Cardiac muscle cell (in vitro differentiated cells and primary cell): ENCODE data around the gene SLX4IP. TPM values are rescaled to one million over a fixed set of nuclear protein-coding genes. Genes with fewer than 3 reads are reported as not detected.

Experiments used
- DNase-seq, 2 donors: peaks; one replicate each; pipeline versions ENCODE4 v3.0.0 to v3.0.0-alpha.2; 2010 to 2017; ENCODE audit warnings: low read depth in 1 of 2, low spot score in 1 of 2
- H3K27ac ChIP-seq: fragments of 200-600 bp; sonication (generic); 2 replicates; pipeline ENCODE4 v1.5.1; 2016
- H3K27me3 ChIP-seq: fragments of 200-600 bp; sonication (generic); 2 replicates; pipeline ENCODE4 v1.6.0; 2016; ENCODE audit warnings: control low read depth
- H3K36me3 ChIP-seq: fragments of 200-600 bp; sonication (generic); 2 replicates; pipeline ENCODE4 v1.5.1; 2016; ENCODE audit warnings: control low read depth
- H3K4me1 ChIP-seq: fragments of 200-600 bp; sonication (generic); 2 replicates; pipeline ENCODE4 v1.8.1; 2017; ENCODE audit warnings: low read depth, mild to moderate bottlenecking, mixed run types
- H3K4me3 ChIP-seq: fragments of 200-600 bp; sonication (generic); 2 replicates; pipeline ENCODE4 v1.5.1; 2016; ENCODE audit warnings: mild to moderate bottlenecking
- H3K9me3 ChIP-seq: fragments of 200-600 bp; sonication (generic); 2 replicates; pipeline ENCODE4 v1.5.1; 2017; ENCODE audit warnings: low read depth, mild to moderate bottlenecking, control low read depth
- polyA plus RNA-seq: library from polyadenylated mRNA; unstranded; fragments of >200 nt; fragmentation: Nextera tagmentation; extraction: Ambion mirVana; gene quantifications from 2 replicates; pipeline ENCODE4 v1.2.1, GENCODE V29; 2016
- total RNA-seq: library from RNA; depleted of rRNA; stranded (reverse); fragments of >200 nt; gene quantifications from 2 replicates; pipeline ENCODE4 v1.2.3, GENCODE V29; 2016
- TF ChIP-seq, protein P1 (sequence below): IDR thresholded peaks from 2 replicates; pipeline ENCODE4 v1.5.1; 2012; ENCODE audit warnings: low read depth, mild to moderate bottlenecking, low read length

Gene SLX4IP
- total and polyA plus RNA-seq, 2 experiments from 2014 or later = 2.5 to 4.1 TPM

DNA sequence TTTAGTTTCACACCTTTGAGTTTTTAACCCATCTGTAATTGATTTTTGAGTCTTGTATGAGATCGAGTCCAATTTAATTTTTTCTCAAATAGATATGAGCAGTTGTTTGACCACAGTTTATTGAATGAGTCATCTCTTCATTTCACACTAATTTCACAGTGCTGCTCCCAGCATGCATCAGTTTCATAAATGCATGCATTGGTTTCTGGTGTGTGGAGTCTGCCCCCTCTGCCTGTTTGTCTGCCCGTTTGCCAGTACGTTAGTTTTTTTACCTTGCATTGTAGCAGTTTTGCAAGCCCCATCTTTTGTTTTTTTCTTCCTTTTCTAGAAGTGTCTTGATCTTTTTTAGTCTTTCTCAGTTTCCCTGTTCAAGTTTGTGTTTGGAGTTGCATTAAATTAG, 11.9 kb downstream of the SLX4IP start:
- no peak overlapping the region for H3K27ac ChIP-seq

DNA sequence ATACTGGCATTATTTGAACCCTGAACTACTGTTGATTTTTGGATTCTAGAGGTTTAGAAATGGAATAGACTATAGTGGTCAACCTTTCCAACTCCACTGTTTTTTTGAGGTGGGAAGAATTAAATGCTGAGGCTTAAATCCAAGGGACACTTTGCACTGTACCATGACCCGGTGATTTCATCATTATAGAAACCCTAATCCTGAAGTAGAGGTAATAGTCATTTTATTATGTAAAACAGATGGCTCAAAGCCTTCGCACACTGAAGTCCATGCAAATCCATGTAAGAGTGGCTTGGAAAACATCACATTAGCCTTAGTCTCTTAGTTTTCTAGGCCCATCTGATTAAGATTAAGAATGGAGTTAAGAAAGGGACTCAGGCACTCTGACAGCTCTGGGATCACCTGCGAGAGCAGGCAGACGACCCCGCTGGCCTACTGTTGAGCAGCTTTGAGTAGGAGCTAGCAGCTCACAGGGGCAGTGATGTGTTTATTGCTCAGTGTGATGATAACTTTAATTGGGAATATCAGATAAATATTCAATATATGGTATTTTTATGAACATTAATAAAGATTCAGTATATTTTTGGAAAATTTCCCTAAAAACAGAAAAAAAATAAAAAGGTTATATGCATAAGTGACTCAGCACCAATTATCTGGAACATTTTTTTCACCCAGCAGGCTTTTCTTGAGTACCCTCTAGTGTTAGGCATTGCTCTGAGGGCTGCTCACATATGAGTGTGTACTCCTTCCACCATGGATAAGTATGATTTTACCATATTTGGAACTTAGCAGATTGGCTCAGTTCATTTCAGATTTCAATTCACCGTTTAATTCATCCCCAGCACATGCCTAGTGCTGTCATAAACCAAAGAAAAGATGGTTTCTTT, 13.4 kb downstream of the SLX4IP start:
- H3K4me1 ChIP-seq = no peaks in the 10 kb centered on the region
- no peak overlapping the region for H3K27ac ChIP-seq
- H3K27me3 ChIP-seq = no peaks in the 10 kb centered on the region
- TF ChIP-seq, protein P1, sequence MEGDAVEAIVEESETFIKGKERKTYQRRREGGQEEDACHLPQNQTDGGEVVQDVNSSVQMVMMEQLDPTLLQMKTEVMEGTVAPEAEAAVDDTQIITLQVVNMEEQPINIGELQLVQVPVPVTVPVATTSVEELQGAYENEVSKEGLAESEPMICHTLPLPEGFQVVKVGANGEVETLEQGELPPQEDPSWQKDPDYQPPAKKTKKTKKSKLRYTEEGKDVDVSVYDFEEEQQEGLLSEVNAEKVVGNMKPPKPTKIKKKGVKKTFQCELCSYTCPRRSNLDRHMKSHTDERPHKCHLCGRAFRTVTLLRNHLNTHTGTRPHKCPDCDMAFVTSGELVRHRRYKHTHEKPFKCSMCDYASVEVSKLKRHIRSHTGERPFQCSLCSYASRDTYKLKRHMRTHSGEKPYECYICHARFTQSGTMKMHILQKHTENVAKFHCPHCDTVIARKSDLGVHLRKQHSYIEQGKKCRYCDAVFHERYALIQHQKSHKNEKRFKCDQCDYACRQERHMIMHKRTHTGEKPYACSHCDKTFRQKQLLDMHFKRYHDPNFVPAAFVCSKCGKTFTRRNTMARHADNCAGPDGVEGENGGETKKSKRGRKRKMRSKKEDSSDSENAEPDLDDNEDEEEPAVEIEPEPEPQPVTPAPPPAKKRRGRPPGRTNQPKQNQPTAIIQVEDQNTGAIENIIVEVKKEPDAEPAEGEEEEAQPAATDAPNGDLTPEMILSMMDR = no peak
- H3K9me3 ChIP-seq = no peaks in the 10 kb centered on the region
- H3K4me3 ChIP-seq = no peak overlapping the region
- peak in 1 of 2 donors; percentile 37 for DNase-seq
- H3K36me3 ChIP-seq = no peaks in the 10 kb centered on the region

More for the DNA sequence above, 11.9 kb downstream of the SLX4IP start:
- H3K27me3 ChIP-seq = no peaks in the 10 kb centered on the region
- H3K4me1 ChIP-seq = no peaks in the 10 kb centered on the region
- peak in 1 of 2 donors; percentile 77 for DNase-seq
- H3K36me3 ChIP-seq = no peaks in the 10 kb centered on the region
- no peak overlapping the region for H3K4me3 ChIP-seq
- TF ChIP-seq, protein P1 = peak; percentile 22
- no peaks in the 10 kb centered on the region for H3K9me3 ChIP-seq

DNA sequence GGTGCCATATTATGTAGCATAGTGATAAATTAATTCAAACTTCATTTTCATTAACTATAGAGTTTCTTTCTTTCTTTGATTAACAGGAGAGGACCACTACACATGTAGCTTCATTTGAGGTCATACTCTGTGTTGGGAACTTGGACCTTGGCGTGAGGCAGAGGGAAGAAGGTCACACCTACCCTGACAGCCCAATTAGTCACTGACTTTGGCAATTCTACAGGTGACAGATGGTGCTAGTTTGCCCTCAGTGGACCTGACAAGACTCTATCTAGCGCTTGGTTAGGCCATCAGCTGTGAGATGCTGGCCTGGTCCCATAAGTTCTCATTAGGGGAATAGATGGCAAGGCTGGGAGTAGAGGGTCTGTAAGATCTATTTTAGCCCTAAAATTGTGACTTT, 14.2 kb downstream of the SLX4IP start:
- TF ChIP-seq, protein P1 = no peak
- Histone ChIP-seq H3K4me3 (no peak overlapping the region), H3K27me3 (no peaks in the 10 kb centered on the region), H3K36me3 (no peaks in the 10 kb centered on the region), H3K4me1 (no peaks in the 10 kb centered on the region), H3K27ac (no peak overlapping the region), H3K9me3 (no peaks in the 10 kb centered on the region)
- DNase-seq = no peak

DNA sequence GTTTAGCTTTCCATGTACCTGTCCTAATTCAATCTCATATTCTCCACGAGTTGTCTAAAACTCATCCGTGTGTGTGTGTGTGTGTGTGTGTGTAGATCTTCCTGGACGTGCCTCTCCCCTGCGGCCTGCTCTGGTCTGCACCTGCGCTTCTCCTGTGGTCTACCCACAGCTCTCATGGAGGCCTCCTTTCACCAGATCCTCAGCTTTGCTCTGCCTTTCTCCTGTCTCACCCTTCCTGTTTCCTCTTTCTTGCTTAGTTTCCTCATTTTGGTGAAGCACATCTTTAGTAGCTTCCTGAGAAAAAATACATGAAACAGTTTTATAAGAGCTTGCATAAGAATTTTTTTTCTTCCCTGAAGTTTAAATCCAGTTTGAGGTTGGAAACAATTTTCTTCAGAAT, 18.1 kb downstream of the SLX4IP start:
- Histone ChIP-seq H3K27ac (no peak overlapping the region), H3K27me3 (no peaks in the 10 kb centered on the region), H3K36me3 (no peaks in the 10 kb centered on the region), H3K4me3 (no peak overlapping the region), H3K9me3 (no peaks in the 10 kb centered on the region), H3K4me1 (no peaks in the 10 kb centered on the region)
- TF ChIP-seq, protein P1 = no peak
- DNase-seq = no peak

DNA sequence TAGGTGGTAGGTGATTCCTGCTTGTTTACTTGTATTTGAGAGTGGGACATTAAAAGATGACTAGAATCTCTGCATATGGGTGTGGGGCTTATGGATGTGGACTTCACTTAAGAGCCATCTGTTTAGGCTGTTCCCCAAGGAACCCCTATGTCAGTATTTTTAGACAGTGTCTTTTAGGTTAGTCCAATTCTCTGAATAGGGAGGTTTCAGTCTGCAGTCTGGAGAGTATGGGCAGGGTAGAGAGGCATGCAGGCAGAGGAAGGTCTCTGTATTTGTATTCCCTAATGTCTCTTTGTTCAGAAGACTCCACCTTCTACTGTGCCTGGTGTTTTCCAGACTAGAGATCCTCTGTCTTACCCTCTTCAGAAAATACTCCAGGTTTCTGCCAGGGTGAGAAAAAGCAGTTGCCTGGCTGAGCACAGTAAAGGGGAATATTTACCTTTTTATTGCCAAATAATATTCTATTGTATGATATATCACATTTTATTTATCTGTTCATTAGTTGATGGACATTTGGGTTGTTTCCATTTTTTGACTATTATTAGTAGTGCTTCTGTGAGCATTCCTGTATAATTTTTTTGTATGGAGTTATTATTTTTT, 19.1 kb downstream of the SLX4IP start:
- TF ChIP-seq, protein P1 = no peak
- DNase-seq = no peak

More for the DNA sequence above, 19.1 kb downstream of the SLX4IP start:
- H3K4me1 ChIP-seq = no peaks in the 10 kb centered on the region
- no peak overlapping the region for H3K4me3 ChIP-seq
- no peaks in the 10 kb centered on the region for H3K9me3 ChIP-seq
- H3K36me3 ChIP-seq = no peaks in the 10 kb centered on the region
- no peaks in the 10 kb centered on the region for H3K27me3 ChIP-seq
- H3K27ac ChIP-seq = no peak overlapping the region
